ENCODE results near the gene UTRN.

The UTRN gene

GRCh38 chr6:144283646-144284477, 1.3 kb upstream of the UTRN start:
- FAIRE-seq, result no peak

DNA sequence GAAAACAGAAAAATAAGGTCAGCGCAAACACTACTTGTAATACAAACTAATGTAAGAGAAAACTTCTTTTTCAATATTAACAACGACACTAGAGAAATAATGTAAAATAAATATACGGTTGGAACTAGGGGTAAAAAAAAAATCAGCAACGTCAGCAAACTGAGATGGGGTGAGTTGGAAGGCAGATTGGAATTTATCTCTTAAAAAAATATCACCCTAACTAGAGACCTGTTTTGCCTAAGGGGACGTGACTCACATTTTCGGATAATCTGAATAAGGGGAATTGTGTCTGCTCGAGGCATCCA, 705 bp upstream of the UTRN start:
- FAIRE-seq, result no peak

DNA sequence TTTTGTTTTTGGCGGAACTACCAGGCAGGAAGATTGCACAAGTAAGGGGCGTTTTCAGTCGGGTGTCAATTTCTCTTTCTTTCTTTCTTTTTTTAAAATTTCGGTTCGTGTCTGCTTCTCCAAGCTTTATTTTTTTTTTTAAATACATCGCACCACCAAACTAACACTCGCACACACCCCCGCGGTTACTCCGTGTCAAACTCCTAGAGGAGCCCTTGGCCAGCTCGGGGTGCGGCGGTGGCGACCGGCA, 338 bp downstream of the UTRN start:
- no peak for FAIRE-seq

GRCh38 chr6:144285798-144286502, 815 bp downstream of the UTRN start:
- no peak for FAIRE-seq

DNA sequence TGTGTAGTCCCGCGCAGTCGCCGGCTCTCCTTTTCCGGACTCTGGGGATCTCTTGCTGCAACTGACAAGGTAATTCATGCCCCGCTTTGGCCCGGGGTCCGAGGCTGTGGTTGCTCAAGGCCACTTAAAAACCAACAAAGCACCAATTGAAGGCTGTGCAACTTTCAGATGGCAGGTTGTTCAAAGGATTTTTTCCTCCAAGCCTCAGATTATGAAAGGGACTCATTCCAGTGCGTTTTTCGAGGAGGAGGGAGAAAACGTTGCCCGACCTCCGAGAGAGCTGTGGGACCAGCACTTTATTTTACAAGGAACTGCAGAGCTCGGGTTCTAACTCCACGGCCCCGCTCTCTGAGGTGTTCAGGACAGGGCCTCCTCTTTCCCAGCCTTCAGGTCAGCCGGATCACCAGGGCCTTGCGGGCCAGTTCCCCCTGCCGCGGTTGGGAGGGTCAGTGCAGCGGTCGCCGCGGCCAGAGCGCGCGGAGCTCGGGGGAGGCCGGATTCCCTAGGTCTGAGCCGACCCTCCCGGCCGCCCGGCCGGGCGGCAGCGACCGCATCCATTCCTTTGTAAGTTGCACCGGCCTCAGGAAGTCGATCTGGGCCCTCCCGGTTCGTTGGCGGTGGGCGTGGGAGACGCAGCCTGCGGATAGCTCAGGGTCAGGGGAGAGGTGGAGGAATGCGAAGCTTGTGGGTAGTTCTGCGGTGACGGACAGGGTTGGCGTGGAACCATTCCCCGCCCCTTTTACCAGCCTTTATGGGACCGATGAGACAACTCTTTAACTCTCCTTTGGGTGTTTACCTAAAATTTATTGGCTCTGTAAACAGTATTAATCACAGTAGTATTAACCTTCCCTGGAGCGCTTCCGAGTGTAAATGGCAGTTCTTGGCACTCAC, 1.6 kb downstream of the UTRN start:
- FAIRE-seq, result no peak

DNA sequence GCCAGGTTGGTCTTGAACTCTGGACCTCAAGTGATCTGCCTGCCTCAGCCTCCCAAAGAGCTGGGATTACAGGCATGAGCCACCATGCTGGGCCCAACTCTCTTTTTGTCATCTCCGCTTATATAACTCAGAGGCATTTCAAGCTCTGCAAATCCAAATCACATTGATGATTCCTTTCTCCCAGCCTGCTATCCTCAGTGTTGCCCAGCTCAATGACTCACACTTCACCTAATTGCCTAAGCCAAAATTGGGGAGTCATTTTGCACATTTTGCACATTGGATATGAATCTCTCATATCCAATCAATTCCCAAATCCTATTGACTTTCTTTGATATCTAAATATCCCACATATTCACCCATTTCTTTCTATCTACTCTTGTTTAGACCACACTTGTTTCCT, 3.9 kb downstream of the UTRN start:
- FAIRE-seq, result no peak

GRCh38 chr6:144292372-144292771, 7.2 kb downstream of the UTRN start:
- FAIRE-seq, result no peak

- no peak for FAIRE-seq
These were observed 8.9 kb downstream of the UTRN start for GRCh38 chr6:144294016-144294415.

- FAIRE-seq, result no peak
These were observed 10.1 kb downstream of the UTRN start for GRCh38 chr6:144295211-144295610.

- no peak for FAIRE-seq
These were observed 11.0 kb downstream of the UTRN start for GRCh38 chr6:144295981-144296767.

DNA sequence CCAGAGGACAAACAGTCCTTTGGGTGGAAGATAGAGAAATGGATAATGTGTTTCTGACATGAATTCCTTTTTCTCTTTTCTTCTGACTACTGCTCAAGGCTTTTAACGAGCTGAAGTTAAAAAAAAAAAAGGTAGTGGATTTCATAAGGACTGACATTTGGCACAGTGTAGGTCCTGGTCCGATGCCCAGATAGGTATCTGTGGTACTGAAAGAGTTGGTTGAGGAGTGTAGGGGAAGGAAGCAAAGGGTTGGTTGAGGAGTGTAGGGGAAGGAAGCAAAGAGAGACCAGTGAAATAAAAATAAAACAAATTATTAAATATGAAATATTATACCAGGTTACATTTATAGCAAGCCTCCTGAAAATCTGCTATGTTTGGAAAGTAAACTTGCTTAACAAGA, 11.8 kb downstream of the UTRN start:
- no peak for FAIRE-seq

DNA sequence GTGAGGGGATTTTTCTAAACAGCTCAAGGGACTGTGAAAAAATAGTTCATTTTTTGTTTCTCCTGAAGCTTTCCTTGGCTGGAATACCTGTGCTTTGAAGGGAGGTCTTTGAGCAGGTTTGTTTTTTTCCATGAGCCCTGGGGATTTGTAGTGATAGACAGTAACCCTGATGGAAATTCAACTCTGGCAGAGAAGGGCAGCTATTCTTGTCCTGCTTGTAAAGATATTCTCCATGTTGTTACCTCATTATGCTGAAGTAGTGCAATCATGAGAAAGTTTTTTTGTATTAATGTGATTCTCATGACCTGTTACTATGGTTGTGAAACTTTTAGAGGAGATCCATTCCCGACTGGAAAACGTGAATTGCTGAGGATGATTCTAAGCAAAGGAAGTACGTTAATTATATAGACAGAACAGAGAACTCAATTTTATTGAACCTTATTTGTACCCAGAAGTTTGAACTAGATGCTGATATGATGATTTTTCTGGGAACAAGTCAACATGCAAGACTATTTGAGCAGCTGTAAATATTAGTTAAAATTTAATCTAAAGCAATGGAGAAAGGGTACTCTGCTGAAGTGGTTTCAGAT, 12.5 kb downstream of the UTRN start:
- no peak for FAIRE-seq

GRCh38 chr6:144298194-144298593, 13.1 kb downstream of the UTRN start:
- FAIRE-seq, result no peak

DNA sequence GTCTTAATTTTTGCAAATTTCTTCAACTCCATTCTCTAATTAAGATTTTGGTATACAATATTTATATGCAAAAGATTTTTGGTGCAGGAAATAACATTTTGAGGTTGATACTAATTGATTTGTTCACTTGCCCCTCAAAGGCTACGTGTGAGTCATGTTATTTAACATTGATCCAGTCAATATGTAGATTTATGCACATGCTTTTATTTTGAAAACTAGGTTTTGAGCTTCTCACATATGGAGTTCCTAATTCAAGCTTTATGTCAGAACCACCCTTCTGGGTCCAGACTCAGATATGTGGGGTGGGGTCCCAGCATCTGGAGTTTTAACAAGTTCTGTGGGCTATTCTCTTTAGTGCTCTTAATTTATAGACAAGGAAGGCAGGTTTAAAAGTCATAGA, 13.8 kb downstream of the UTRN start:
- no peak for FAIRE-seq

GRCh38 chr6:144302701-144303372, 17.7 kb downstream of the UTRN start:
- no peak for FAIRE-seq

DNA sequence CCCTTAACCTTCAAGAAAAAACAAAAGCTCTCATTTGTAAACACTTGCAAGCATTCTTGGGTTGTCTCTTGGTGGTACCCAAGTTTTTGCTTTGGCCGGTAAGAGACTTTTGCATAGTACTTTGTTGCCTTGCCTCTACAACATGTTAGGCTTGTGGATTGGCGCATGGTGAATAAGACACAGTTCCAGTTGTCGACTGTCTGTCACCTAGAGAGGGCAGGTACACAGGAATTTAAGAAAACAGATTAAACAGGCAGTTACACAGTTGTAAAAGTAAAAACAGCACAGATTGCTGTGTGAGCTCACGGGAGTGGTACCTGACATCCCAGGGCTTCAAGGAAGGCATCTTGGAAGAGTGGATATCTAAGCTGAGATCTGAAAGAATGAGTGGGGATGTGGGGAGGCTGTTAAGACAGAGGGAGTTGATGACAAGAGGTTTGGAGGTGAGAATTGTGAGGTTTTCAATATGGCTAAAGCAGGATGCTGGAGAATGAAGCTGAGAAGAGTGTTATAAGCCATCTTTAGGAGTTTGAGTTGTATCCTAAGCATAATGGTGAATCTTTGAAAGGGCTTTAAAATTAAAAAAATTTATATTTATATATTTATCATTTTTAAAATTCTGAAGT, 19.2 kb downstream of the UTRN start:
- no peak for FAIRE-seq

DNA sequence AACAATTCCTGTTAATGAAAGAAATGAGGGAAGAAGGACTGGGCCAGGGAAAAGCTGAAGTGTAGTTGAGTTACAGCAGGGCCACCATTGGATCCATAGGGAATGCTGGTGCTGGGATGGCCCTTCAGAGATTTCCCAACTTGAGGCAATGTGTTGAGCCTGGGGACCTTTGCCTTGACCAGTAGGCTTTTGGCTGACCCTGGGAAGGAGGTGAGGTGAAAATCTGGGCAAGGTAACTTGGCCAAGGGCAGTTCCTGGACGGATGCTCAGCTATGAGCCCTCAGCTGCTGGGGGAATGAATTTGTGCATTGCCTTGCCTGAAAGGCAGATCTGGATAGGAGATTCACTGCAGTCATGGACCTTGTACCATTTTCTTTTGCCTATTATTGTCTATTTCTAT, 20.4 kb downstream of the UTRN start:
- FAIRE-seq, result no peak

GRCh38 chr6:144305985-144306384, 20.9 kb downstream of the UTRN start:
- no peak for FAIRE-seq

DNA sequence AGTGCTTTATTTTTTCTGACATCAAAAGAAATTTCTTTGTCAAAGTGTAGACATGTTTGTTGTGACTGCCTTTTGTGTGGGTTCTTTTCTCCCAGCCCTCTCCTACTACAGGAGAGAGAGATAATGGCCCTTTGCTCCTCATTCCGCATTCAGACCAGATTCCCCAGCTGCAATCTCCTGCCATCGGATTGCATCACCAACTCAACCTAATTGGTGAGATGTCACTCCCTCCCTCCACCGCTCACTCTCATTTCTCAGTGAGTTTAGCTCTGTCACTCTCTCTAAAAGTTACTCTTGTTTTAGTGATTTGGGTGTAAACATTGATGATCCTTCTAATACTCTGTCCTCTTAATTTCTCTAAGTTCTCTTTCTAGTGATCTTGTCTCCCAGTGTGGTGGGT, 22.7 kb downstream of the UTRN start:
- FAIRE-seq, result no peak

- no peak for FAIRE-seq
These were observed 25.6 kb downstream of the UTRN start for GRCh38 chr6:144310765-144311164.

DNA sequence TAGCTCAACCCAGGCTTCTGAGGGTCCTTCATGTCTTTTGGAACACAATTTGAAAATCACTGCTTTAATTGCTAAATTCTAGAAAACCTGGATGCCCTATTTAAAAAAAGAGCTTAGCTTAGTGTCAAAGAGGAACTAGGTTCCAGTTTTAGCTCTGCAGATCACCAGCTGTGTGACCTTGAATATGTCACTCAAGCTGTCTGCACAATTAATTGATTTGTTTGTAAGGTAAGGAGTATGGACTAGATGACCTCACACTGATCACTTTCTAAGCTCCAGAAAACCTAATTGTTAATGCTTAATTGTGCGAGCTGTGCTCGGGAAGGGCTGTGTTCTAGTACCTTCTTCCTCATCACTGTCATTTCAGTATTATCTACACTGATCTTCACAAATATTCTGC, 26.2 kb downstream of the UTRN start:
- FAIRE-seq, result no peak

DNA sequence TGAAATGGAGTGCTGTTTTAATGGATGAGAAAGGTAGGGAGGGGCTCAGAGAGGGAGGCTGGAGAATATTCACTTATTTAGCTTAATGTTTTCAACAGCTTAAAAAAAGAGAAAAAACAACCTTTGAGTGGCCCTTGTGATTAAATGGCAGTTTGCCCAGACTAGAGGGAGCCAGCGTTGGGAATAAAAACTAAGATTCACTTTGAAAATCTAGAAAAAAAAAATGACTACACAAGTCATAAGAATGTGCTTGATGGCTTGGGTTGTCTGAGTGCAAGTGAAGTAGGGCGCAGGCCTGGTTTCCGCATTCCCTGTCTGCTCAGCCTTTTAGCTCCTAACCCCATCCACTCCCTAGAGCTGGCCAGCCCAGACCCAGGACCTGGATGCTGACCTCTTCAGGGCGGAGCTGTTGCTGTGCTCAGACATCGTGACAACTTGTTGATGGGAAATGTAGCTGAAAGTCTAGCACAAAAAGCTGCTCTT, 28.9 kb downstream of the UTRN start:
- FAIRE-seq, result no peak

Measured in G401.6 (cell line).